Esophagus muscularis mucosa (tissue), 4 donors: ENCODE data around the gene CDH4. TPM values are rescaled to one million over a fixed set of nuclear protein-coding genes. Genes with fewer than 3 reads are reported as not detected.

Experiments
- DNase-seq: peaks from one replicate; pipeline ENCODE4 v3.0.0-alpha.2; 2017; ENCODE audit errors: extremely low spot score
- H3K27ac ChIP-seq, 4 donors: fragments of 200-600 bp; sonication (generic); replicated peaks in 1 of 4; 1 replicate in 3 of 4; 2 replicates in 1 of 4; pipeline ENCODE4 v1.5.1; 2016 to 2019; ENCODE audit warnings: mild to moderate bottlenecking in 1 of 4
- H3K27me3 ChIP-seq, 4 donors: fragments of 200-600 bp; sonication (generic); one replicate each; pipeline versions ENCODE4 v1.5.1 to v1.6.0; 2016 to 2019
- H3K36me3 ChIP-seq, 4 donors: fragments of 200-600 bp; sonication (generic); one replicate each; pipeline ENCODE4 v1.5.1; 2016 to 2019
- H3K4me1 ChIP-seq, 4 donors: fragments of 200-600 bp; sonication (generic); one replicate each; pipeline ENCODE4 v1.5.1; 2016 to 2019
- H3K4me3 ChIP-seq, 4 donors: fragments of 200-600 bp; sonication (generic); 1 replicate in 2 of 4; 2 replicates in 2 of 4; pipeline ENCODE4 v1.5.1; 2016 to 2019; ENCODE audit warnings: mild to moderate bottlenecking in 4 of 4, moderate library complexity in 1 of 4
- H3K9me3 ChIP-seq, 4 donors: fragments of 200-600 bp; sonication (generic); 1 replicate in 3 of 4; 2 replicates in 1 of 4; pipeline ENCODE4 v1.5.1; 2016 to 2019
- EP300 ChIP-seq: sonication (generic); formaldehyde crosslinking; IDR thresholded peaks from one replicate; pipeline ENCODE4 v1.6.1; 2017; ENCODE audit warnings: antibody characterized with exemption
- POLR2A ChIP-seq: fragments of 450-650 bp; IDR thresholded peaks from one replicate; pipeline ENCODE4 v1.6.1; 2017; ENCODE audit warnings: antibody characterized with exemption, moderate library complexity, mild to moderate bottlenecking, low read depth
- POLR2AphosphoS5 ChIP-seq, 2 donors: sonication (generic); formaldehyde crosslinking; IDR thresholded peaks; one replicate each; pipeline ENCODE4 v1.6.1; 2017; ENCODE audit warnings: antibody characterized with exemption in 2 of 2
- WGBS: methylation state at CpG from one replicate; pipeline ENCODE4 v1.1.5; 2018; 5-methylcytosine and 5-hydroxymethylcytosine counted together
- intact Hi-C: fragments of 100-400 bp; cut with DNase I; formaldehyde crosslinking; loops from one replicate; pipeline ENCODE4 v1.15.1; 2023
- total RNA-seq, 4 donors: library from RNA; depleted of rRNA; stranded (reverse); fragments of >200 nt; gene quantifications; one replicate each; pipeline versions ENCODE4 v1.1.0 to v1.2.1, GENCODE V29; 2016
- TF ChIP-seq, protein P1 (sequence below), 3 experiments: fragments of 200-600 bp in 2 of 3; fragments of 450-650 bp in 1 of 3; sonication (generic) in 2 of 3; IDR thresholded peaks; one replicate each; pipeline ENCODE4 v1.5.1; 2017 to 2019; ENCODE audit warnings: antibody characterized with exemption in 3 of 3, mild to moderate bottlenecking in 2 of 3, moderate library complexity in 1 of 3

The CDH4 gene
- total RNA-seq, 4 donors from 2014 or later = 0.42 to 1.3 (median 0.48) TPM

- H3K27me3 ChIP-seq = peaks cover 0 to 7% (median 0%) of the 10 kb centered on the region in 4 donors
- H3K4me1 ChIP-seq = no peaks in the 10 kb centered on the region
- 70% methylated on average over 6 of the region's 6 CpGs for WGBS
- intact Hi-C loops = no loop called here
- no peak overlapping the region for H3K4me3 ChIP-seq
- H3K27ac ChIP-seq = no peak overlapping the region
- TF ChIP-seq POLR2AphosphoS5 (IDR thresholded peaks at IDR 0.05) (no peak), EP300 (no peak), POLR2A (no peak)
- TF ChIP-seq, protein P1, sequence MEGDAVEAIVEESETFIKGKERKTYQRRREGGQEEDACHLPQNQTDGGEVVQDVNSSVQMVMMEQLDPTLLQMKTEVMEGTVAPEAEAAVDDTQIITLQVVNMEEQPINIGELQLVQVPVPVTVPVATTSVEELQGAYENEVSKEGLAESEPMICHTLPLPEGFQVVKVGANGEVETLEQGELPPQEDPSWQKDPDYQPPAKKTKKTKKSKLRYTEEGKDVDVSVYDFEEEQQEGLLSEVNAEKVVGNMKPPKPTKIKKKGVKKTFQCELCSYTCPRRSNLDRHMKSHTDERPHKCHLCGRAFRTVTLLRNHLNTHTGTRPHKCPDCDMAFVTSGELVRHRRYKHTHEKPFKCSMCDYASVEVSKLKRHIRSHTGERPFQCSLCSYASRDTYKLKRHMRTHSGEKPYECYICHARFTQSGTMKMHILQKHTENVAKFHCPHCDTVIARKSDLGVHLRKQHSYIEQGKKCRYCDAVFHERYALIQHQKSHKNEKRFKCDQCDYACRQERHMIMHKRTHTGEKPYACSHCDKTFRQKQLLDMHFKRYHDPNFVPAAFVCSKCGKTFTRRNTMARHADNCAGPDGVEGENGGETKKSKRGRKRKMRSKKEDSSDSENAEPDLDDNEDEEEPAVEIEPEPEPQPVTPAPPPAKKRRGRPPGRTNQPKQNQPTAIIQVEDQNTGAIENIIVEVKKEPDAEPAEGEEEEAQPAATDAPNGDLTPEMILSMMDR (IDR thresholded peaks at IDR 0.05) = no peak
- H3K36me3 ChIP-seq = no peaks in the 10 kb centered on the region
- DNase-seq = no peak
- peaks cover 0 to 7% (median 3%) of the 10 kb centered on the region in 4 donors for H3K9me3 ChIP-seq
Observed at GRCh38 chr20:61555566-61555965, 303.5 kb downstream of the CDH4 start.

- WGBS = 76% methylated on average over 3 of the region's 3 CpGs
Observed at GRCh38 chr20:61556111-61556510, 304.1 kb downstream of the CDH4 start.

DNA sequence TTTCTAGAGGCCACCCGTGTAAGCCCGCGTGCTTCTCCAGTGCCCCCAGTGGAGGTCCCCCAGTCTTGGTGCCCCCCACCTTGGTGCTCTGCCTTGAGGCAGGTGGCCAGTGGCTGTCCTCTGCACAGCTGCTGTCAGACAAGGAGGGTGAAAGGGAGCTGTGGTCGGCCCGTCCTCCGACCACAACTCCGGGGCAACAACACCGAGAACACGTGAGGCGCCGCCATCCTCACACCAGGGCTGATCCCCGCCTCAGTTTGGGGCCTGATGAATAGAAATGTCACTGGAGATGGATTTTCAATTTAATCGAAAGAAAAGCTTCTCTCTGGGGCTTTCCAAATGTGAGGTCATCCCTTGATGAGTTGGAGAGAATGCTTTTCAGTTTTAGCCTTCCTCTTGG, 304.6 kb downstream of the CDH4 start:
- Histone ChIP-seq H3K4me1 (no peaks in the 10 kb centered on the region), H3K27ac (no peak overlapping the region), H3K27me3 (peaks cover 0 to 4% (median 0%) of the 10 kb centered on the region in 4 donors), H3K9me3 (peaks cover 0 to 2% (median under 1%) of the 10 kb centered on the region in 4 donors), H3K4me3 (no peak overlapping the region), H3K36me3 (no peaks in the 10 kb centered on the region)
- DNase-seq = no peak
- intact Hi-C loops = no loop called here
- TF ChIP-seq POLR2A = no peak
- no peak for TF ChIP-seq POLR2AphosphoS5 (IDR thresholded peaks at IDR 0.05)
- TF ChIP-seq, protein P1 (IDR thresholded peaks at IDR 0.05) = no peak
- no peak for TF ChIP-seq EP300
- 95% methylated on average over 13 of the region's 13 CpGs for WGBS

More at GRCh38 chr20:61556111-61556510, 304.1 kb downstream of the CDH4 start:
- Histone ChIP-seq H3K27me3 (peaks cover 0 to 4% (median 0%) of the 10 kb centered on the region in 4 donors), H3K9me3 (peaks cover 0 to 7% (median 3%) of the 10 kb centered on the region in 4 donors), H3K27ac (no peak overlapping the region), H3K36me3 (no peaks in the 10 kb centered on the region), H3K4me3 (no peak overlapping the region), H3K4me1 (no peaks in the 10 kb centered on the region)
- no peak for DNase-seq
- TF ChIP-seq EP300 = no peak
- TF ChIP-seq POLR2AphosphoS5 (IDR thresholded peaks at IDR 0.05) = no peak
- TF ChIP-seq, protein P1 (IDR thresholded peaks at IDR 0.05) = no peak
- TF ChIP-seq POLR2A = no peak
- intact Hi-C loops = no loop called here

DNA sequence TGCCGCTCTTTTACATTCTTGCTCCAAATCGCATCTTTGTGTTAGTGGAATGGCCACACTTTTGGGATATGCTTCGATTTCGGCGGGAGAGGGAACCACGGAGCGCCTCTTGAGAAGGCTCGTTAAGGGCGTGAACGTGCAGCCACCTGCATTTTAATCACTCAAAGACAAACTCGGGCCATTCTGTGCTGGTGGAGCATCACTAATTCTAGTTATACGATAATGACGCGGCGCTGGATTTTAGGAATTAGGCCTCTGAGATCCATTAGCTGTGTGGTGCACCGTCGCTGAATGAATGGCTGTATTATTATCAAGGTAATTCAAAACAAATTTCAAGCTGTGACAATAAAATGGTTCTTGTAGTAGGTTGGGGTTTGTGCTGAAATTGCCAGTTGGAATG, 305.6 kb downstream of the CDH4 start:
- WGBS = 92% methylated on average over 17 of the region's 17 CpGs
- TF ChIP-seq, protein P1 (IDR thresholded peaks at IDR 0.05) = no peak
- no peaks in the 10 kb centered on the region for H3K36me3 ChIP-seq
- no peak overlapping the region for H3K27ac ChIP-seq
- no peaks in the 10 kb centered on the region for H3K9me3 ChIP-seq
- DNase-seq = no peak
- no peak overlapping the region for H3K4me3 ChIP-seq
- H3K4me1 ChIP-seq = no peaks in the 10 kb centered on the region
- intact Hi-C loops = no loop called here
- peaks cover 0 to 7% (median 0%) of the 10 kb centered on the region in 4 donors for H3K27me3 ChIP-seq

- no peak for DNase-seq
Observed at GRCh38 chr20:61558726-61559125, 306.7 kb downstream of the CDH4 start.

More at GRCh38 chr20:61558726-61559125, 306.7 kb downstream of the CDH4 start:
- Histone ChIP-seq H3K27me3 (peaks cover 0 to 9% (median 0%) of the 10 kb centered on the region in 4 donors), H3K36me3 (no peaks in the 10 kb centered on the region), H3K4me1 (no peaks in the 10 kb centered on the region), H3K27ac (no peak overlapping the region), H3K9me3 (no peaks in the 10 kb centered on the region), H3K4me3 (no peak overlapping the region)
- intact Hi-C loops = no loop called here
- TF ChIP-seq POLR2A = no peak
- TF ChIP-seq POLR2AphosphoS5 (IDR thresholded peaks at IDR 0.05) = no peak
- no peak for TF ChIP-seq EP300
- TF ChIP-seq, protein P1 (IDR thresholded peaks at IDR 0.05) = no peak
- WGBS = 84% methylated on average over 9 of the region's 10 CpGs
